Measurements from ENCODE around the gene SULT1C2.

DNA sequence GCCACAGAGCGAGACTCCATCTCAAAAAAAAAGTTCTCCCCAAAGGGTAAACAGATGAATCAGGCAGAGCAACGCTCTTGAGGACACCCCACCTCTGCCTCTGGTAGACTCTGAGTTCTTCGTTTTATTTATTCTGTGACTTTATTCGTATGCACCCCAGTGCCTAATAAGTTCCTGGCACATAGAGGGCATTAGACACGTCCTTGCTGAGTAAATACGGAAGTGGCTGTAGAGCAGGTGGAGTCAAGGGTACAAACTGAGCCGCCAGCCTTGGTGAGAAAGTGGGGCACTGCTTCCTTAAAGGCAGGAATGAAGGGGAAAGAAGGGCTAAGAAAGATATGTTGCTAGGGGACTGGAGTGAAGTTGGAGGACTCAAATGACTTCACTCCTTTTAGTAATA is 12.9 kb downstream of the SULT1C2 start:
- TF ChIP-seq, protein P1, sequence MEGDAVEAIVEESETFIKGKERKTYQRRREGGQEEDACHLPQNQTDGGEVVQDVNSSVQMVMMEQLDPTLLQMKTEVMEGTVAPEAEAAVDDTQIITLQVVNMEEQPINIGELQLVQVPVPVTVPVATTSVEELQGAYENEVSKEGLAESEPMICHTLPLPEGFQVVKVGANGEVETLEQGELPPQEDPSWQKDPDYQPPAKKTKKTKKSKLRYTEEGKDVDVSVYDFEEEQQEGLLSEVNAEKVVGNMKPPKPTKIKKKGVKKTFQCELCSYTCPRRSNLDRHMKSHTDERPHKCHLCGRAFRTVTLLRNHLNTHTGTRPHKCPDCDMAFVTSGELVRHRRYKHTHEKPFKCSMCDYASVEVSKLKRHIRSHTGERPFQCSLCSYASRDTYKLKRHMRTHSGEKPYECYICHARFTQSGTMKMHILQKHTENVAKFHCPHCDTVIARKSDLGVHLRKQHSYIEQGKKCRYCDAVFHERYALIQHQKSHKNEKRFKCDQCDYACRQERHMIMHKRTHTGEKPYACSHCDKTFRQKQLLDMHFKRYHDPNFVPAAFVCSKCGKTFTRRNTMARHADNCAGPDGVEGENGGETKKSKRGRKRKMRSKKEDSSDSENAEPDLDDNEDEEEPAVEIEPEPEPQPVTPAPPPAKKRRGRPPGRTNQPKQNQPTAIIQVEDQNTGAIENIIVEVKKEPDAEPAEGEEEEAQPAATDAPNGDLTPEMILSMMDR (conservative IDR thresholded peaks at IDR 0.05; ENCODE audit: low read length): no peak
- TF ChIP-seq EZH2phosphoT487 (IDR thresholded peaks at IDR 0.05; ENCODE audit: borderline replicate concordance): no peak

Measured in Loucy (cell line).